ENCODE results near the gene RPS27L. TPM values are rescaled to one million over a fixed set of nuclear protein-coding genes. Genes with fewer than 3 reads are reported as not detected.

Gene RPS27L
- total and polyA plus RNA-seq, 9 of the 15 experiments (the other 6 are each of a cell fraction or from before 2014, with no cell fraction given) = 72.2 to 382 (median 116) TPM

GRCh38 chr15:63192619-63193206, 35.4 kb upstream of the RPS27L start:
- in situ Hi-C loops (cut with MboI) (no loop called here), intact Hi-C loops (cut with micrococcal nuclease) (loop anchor here (5.0 kb wide), 2 partner anchors 35 to 85 kb away; partner anchors contain the start of genes APH1B and RPS27L)
- Histone ChIP-seq H3K27ac (ENCODE audit: extremely low read depth, low read depth, low read length) (peak overlapping the region; percentile 80), H3K4me2 (ENCODE audit: insufficient read depth, low read length) (peak overlapping the region; percentile 80), H3K36me3 (ENCODE audit: control insufficient read depth, insufficient read depth, low read length) (peaks cover 6% of the 10 kb centered on the region), H3K27me3 (ENCODE audit: control insufficient read depth in 2 of 2, insufficient read depth in 2 of 2, low read length in 2 of 2) (no peaks in the 10 kb centered on the region), H2AFZ (ENCODE audit: low read depth, low read length) (no peak overlapping the region), H3K9ac (ENCODE audit: insufficient read depth in 1 of 2, low read depth in 2 of 2, low read length in 2 of 2) (peak overlapping the region; percentile 21 to 87; a peak in 2 of 4 replicates), H3K79me2 (ENCODE audit: control insufficient read depth, insufficient read depth, low read length) (peaks cover 83% of the 10 kb centered on the region), H3K4me3 (no peak overlapping the region), H3K4me1 (replicated peaks in 1 of 2; ENCODE audit: control insufficient read depth in 2 of 2, insufficient read depth in 2 of 2, low read length in 2 of 2) (peaks cover 14 to 64% of the 10 kb centered on the region in 2 experiments), H3K9me1 (ENCODE audit: control insufficient read depth, insufficient read depth, low read length) (no peaks in the 10 kb centered on the region), H3K9me3 (replicated peaks; ENCODE audit: control insufficient read depth, insufficient read depth, low read depth, low read length) (no peaks in the 10 kb centered on the region), H4K20me1 (replicated peaks; ENCODE audit: control insufficient read depth, insufficient read depth, low read length) (peaks cover 5% of the 10 kb centered on the region; the same call in 1 of the 2 replicates)
- BruUV-seq (replicated peaks) = no TSS peak
- WGBS (ENCODE audit: insufficient coverage, low coverage, missing lambda C conversion rate) = 8% methylated on average over 5 of the region's 5 CpGs
- ATAC-seq = no peak
- no peak for FAIRE-seq
- CTCF ChIA-PET (ENCODE audit: low intra/inter-chr PET ratio) = no interaction called here
- POLR2A ChIA-PET = interaction anchor here (0.5 to 4.7 kb wide), 14 partner anchors 10 to 399 kb away, joined by 3 to 36 read pairs (median 4); partner anchors contain the start of gene RPS27L
- no peak for DNase-seq (ENCODE audit: extremely low read depth in 1 of 4, low spot score in 3 of 4)
- TF ChIP-seq MXI1 (IDR thresholded peaks at IDR 0.05; ENCODE audit: low read depth, low read length) = no peak
- no peak for TF ChIP-seq MEF2A (IDR thresholded peaks at IDR 0.05; ENCODE audit: control insufficient read depth, low read depth, low read length)
- TF ChIP-seq SMARCE1 (IDR thresholded peaks at IDR 0.05) = 0 out of 2 replicates have a peak, but pooled peaks have one; percentile 5
- peak; percentile 48; the same call in 1 of the 2 replicates for TF ChIP-seq DPF2 (IDR thresholded peaks at IDR 0.05)
- no peak for TF ChIP-seq ZNF695 (CRISPR knock-in tag; IDR thresholded peaks at IDR 0.05)
- TF ChIP-seq, protein P1, sequence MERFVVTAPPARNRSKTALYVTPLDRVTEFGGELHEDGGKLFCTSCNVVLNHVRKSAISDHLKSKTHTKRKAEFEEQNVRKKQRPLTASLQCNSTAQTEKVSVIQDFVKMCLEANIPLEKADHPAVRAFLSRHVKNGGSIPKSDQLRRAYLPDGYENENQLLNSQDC (CRISPR knock-in tag; IDR thresholded peaks at IDR 0.05) = no peak
- TF ChIP-seq MEIS2 (IDR thresholded peaks at IDR 0.05; ENCODE audit: partially characterized antibody) = peak; percentile 0
- no peak for TF ChIP-seq ZNF384 (IDR thresholded peaks at IDR 0.05; ENCODE audit: low read depth, low read length)
- TF ChIP-seq RBM25 (IDR thresholded peaks at IDR 0.05; ENCODE audit: low read depth, low read length, severe bottlenecking) = peak; percentile 43
- peak; percentile 97 for TF ChIP-seq ZNF121 (CRISPR knock-in tag; conservative IDR thresholded peaks at IDR 0.05)
- TF ChIP-seq NKRF (IDR thresholded peaks at IDR 0.05; ENCODE audit: borderline replicate concordance) = no peak
- TF ChIP-seq MYC (IDR thresholded peaks at IDR 0.05; ENCODE audit: low read depth, low read length) = no peak
- TF ChIP-seq MYC (CRISPR knock-in tag; IDR thresholded peaks at IDR 0.05; ENCODE audit: borderline replicate concordance, low read depth) = no peak
- no peak for TF ChIP-seq CEBPZ (IDR thresholded peaks at IDR 0.05; ENCODE audit: borderline replicate concordance, low read depth, low read length)
- TF ChIP-seq C11orf30 (IDR thresholded peaks at IDR 0.05; ENCODE audit: low read depth) = 0 out of 2 replicates have a peak, but pooled peaks have one; percentile 29
- peak in 1 of 2 experiments; percentile 50; a peak in 1 of 4 replicates for TF ChIP-seq KDM1A (IDR thresholded peaks at IDR 0.05)

Measured in K562 (cell line).